Renal cortex interstitium (tissue), 11 donors: ENCODE data around the gene CLCNKB. TPM values are rescaled to one million over a fixed set of nuclear protein-coding genes. Genes with fewer than 3 reads are reported as not detected.

Experiments used
- DNase-seq, 11 donors: peaks; one replicate each; pipeline ENCODE4 v3.0.0-alpha.2; 2013; ENCODE audit warnings: low read depth in 9 of 11, low spot score in 4 of 11; ENCODE audit errors: extremely low read depth in 1 of 11
- polyA plus RNA-seq, 3 donors: library from polyadenylated mRNA; unstranded; fragments of 120-200 nt; gene quantifications; one replicate each; pipeline ENCODE4 v1.2.1, GENCODE V29; 2013; ENCODE audit not compliant: insufficient read length in 3 of 3

CLCNKB gene
- polyA plus RNA-seq, 3 donors, result 38.5 to 59.9 (median 40.3) TPM

- peak in 8 of 11 donors; percentile 43 to 80 (median 58) for DNase-seq
Measured at GRCh38 chr1:16067127-16067768, 23.7 kb downstream of the CLCNKB start.

GRCh38 chr1:16067933-16068332 is 24.4 kb downstream of the CLCNKB start:
- no peak for DNase-seq

GRCh38 chr1:16068356-16069270 is 25.0 kb downstream of the CLCNKB start:
- DNase-seq, result no peak

- no peak for DNase-seq
Measured at GRCh38 chr1:16070640-16071355, 27.2 kb downstream of the CLCNKB start.

- DNase-seq, result no peak
Measured at GRCh38 chr1:16071614-16072013, 28.0 kb downstream of the CLCNKB start.

GRCh38 chr1:16072095-16072494 is 28.5 kb downstream of the CLCNKB start:
- no peak for DNase-seq

- no peak for DNase-seq
Measured at GRCh38 chr1:16072616-16073484, 29.3 kb downstream of the CLCNKB start.

- peak in 1 of 11 donors; percentile 41 for DNase-seq
Measured at GRCh38 chr1:16073490-16074119, 30.0 kb downstream of the CLCNKB start, which contains the start of gene FAM131C. FAM131C (minus strand) TSS chr1:16073651; CDS start chr1:16073442, 209 bp downstream.

GRCh38 chr1:16074217-16074616 is 30.6 kb downstream of the CLCNKB start:
- no peak for DNase-seq

- DNase-seq, result no peak
Measured at GRCh38 chr1:16075337-16076030, 31.9 kb downstream of the CLCNKB start.

GRCh38 chr1:16076031-16076864 is 32.7 kb downstream of the CLCNKB start:
- DNase-seq, result no peak

- no peak for DNase-seq
Measured at GRCh38 chr1:16076865-16077238, 33.3 kb downstream of the CLCNKB start.

GRCh38 chr1:16077406-16078245 is 34.0 kb downstream of the CLCNKB start:
- no peak for DNase-seq

GRCh38 chr1:16078925-16079656 is 35.5 kb downstream of the CLCNKB start:
- DNase-seq, result peak in 8 of 11 donors; percentile 59 to 83 (median 74)

- no peak for DNase-seq
Measured at GRCh38 chr1:16080422-16081150, 37.0 kb downstream of the CLCNKB start.
